Right renal pelvis (tissue), 4 donors: ENCODE measurements around the gene CTNND2. TPM values are rescaled to one million over a fixed set of nuclear protein-coding genes. Genes with fewer than 3 reads are reported as not detected.
A peak's percentile ranks its signal among the peaks of the same experiment; 100 is the strongest.

ENCODE experiments used
- DNase-seq, 4 donors: peaks; one replicate each; pipeline ENCODE4 v3.0.0-alpha.2; 2013; ENCODE audit warnings: low read depth in 4 of 4, low spot score in 3 of 4, missing footprints in 1 of 4
- polyA plus RNA-seq, 4 donors: library from polyadenylated mRNA; unstranded; fragments of 120-200 nt; gene quantifications; one replicate each; pipeline ENCODE4 v1.2.1, GENCODE V29; 2013; ENCODE audit not compliant: insufficient read length in 4 of 4

The CTNND2 gene
- polyA plus RNA-seq, 4 donors = 1.9 to 2.8 (median 2.5) TPM

DNA sequence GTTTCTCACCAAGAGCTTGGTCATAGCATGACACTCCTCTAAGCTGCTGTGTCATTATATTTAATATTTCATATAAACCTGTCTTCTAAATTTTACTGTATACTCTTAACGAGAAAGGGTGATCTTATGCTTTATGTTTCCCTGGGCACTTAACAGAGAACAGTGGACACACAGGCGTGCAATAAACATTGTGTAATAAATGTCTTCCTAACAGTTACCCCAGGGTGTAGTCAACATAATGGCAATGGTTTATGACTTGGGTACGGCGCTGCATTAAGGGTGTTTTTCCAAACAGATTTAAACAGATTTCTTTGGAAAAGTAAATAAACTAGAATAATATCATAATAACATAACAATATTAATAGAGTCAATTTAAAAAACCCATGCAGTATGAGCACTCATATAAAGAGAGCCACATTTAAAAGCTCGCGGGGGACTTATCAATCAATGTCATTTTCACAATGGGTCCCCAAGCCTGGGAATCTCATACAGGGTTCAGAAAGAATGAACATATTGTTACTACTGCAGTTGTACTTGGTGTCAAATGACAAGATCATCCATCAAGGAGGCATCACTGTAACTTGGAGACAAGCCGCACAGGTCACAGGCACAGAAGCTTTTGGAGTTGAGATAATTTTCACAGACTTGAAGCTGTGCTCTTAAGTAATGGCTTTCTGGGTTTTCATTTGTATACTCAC is 376.4 kb downstream of the CTNND2 start:
- no peak for DNase-seq

DNA sequence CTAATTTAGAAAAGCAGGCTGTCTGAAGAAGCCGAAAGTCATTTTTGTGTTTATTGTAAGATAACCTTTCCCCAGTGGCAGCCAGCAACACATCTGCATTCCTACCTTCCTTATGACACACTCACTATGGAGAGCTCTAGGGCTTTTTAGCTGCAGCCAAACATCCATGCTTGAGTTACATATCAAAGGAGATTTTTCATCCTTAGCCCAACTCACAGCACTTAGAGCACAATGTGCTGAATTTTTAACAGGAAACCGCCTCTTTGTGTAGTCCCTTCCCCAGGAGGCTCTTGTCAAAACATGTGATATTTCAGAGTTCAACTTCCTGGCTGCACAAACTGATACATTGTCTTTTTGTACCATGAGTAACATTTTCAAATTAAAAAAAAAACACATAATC is 379.2 kb downstream of the CTNND2 start:
- DNase-seq = no peak

DNA sequence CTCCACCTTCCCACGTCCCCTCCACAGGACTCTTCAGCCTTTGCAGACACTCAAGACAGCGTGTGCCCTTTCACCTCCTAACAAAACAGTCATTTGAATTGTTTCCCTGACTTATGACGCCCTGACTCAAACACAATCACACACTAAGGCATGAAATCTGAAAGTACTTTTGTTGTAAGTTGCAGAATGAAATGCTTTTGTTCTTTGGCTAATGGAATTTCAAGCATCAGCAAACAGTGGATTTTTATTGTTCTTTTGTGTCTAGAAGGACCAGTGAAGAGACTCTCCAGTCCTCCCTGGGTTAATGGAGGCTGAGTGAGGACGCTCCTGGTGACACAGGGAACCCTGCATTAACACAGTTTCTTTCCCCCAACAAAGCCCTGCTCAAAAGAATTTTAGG is 380.1 kb downstream of the CTNND2 start:
- DNase-seq = no peak

DNA sequence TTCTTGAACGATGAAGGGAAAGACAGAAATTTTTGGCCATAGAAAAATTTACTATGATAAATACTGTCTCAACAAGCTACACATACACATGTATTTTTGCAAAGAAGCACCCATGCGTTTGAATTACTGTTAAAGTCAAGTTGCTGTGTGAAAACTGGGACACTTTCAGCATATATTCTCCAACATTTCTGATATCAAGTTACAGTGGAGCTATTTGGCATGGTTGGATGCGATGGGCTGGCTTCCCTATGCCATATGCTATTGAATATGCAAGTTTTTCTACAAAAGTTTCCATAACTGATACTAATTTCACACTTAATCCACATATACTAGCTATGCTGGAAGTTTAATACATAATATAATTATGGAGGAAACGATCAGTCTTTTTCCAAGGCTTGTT is 381.4 kb downstream of the CTNND2 start:
- DNase-seq = no peak

DNA sequence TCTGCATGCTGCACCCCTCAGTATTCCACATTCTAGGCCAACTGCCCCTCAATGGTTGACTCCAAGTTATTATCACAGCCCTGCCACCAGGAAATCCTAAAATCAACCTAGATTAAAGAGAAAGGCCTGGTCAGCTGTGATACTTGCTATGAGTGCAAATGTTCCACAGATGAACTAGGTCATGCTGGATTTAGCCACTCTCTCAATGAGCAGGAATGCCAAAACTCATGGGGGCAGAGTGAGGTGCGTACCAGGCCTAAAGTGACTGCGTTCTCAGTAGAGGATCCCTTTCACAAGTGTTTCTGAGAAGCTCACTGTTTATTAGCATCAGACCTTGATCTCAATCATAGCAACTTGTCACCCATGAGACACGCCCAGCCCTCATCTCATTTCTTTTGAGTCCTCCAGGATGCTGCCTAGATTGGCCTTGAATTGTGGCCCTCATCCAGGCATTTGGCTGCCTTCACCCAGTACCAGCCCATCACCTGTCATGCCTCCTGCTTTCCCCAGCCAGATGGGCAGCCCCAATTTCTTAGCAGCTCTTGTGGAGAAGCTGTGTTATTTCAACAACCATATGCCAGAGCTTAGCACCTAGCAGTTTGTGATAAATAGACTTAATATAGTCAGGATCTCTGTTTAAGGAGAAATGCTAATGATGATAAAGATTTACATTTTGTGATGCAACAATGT is 383.9 kb downstream of the CTNND2 start:
- DNase-seq = no peak

DNA sequence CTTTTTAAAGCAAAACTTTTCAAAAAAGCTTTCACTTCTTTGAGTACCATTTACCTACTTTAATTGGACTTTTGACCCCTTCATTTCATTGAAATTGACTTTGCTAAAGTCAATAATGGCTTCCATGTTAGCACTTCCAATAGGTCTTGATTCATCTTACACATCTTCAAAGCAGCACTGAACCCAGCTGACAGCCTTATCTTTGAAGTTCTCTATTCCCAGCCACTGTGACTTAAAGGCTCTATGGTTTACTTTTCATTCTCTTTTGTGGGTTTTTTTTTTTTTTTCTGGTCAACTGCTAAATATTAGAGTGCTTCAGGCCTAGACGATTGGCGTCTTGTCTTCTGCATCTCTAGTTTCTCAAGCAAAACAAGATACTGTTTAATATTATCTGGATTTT is 385.0 kb downstream of the CTNND2 start:
- no peak for DNase-seq

DNA sequence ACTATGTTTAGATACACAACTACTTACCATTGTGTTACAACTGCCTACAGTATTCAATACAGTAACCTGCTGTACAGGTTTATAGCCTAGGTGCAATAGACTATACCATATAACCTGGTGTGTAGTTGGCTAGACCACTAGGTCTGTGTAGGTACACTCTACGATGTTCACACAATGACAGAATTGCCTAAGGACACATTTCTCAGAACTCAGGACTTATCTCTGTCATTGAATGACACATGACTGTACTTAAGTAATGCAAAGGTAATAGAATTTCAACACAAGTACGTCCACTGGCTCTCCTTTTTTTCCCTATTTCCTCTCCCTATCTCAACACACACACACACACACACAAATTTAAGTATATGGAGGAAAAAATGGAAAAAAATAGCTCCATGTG is 385.6 kb downstream of the CTNND2 start:
- DNase-seq = no peak

DNA sequence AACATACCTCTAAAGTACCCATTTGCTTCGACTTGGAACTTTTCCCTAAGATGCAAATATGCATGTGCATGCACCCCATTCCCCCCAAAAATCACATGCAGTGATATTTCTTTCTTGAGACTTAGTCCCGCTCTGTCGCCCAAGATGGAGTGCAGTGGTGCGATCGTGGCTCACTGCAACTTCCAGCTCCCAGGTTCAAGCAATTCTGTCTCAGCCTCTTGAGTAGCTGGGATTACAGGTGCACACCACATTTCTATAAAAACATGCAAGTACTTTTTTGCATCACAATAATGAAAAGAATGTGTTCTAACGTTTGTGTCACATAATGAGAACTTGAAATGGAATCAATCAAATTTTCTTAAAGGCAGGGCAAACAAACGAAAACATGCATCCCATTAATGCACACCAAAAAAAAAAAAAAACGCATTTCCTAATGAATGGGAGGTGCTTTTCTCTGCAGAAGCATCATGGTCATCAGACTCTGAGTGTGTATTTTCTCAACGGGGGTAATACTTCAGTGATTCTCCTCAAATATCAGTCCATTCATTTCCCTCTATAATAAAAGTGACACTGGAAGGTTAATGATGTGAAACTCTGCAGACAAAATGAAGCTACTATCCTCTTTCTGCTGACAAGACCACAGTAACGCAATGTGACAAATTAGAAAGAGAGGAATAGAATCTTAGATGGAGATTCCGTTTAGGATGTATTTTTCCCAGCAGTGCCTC is 389.4 kb downstream of the CTNND2 start:
- DNase-seq = peak in 2 of 4 donors; percentile 34 to 47

DNA sequence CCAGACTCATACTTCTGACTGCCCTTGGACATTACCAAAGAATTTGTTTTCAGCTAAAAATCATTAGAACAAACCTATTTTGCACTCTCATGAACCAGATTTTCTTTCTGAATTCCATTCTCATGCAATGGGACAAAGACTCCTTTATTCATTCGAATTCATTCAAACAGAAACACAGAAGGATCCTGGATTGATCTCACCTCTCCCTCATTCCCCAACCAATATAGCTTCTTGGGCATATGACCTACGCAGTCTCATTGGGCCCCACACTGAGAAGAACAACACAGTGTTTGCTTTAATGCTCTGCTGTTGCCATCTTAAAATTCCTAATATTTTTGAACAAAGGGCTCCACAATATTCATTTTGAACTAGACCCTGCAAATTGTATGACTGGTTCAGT is 392.4 kb downstream of the CTNND2 start:
- DNase-seq = no peak

DNA sequence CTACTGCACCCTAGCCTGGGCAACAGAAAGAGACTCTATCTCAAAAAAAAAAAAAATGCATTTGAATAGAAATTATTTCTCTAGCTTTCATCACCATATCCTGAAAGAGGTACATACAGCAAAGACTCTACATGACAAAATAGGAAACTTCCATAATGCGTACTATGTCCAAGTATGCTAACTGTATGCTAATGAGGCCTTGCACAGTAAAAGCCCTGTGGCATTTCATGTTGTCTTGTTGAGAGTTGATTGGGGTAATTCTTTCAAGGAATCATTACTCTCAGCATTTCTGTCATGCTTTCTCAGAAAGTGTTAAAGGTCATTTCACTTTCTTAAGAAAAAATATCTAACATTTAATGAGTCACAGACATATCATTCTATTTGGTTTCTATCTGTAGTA is 393.4 kb downstream of the CTNND2 start:
- no peak for DNase-seq

DNA sequence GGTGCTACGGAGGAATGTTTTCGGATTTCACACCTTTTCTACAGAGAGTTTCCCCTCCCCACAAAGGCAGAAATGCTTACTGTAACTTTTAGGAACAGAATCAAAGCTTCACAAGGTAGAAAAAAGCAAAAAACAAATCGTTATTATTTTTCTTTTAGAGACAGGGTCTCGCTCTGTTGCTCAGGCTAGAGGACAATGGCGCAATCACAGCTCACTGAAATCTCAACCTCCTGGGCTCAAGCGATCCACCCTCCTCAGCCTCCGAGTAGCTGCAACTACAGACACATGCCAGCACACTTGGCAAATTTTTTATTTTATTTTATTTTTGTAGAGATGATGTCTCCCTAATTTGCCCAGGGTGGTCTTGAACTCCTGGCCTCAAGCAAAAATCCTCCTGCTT is 394.5 kb downstream of the CTNND2 start:
- DNase-seq = no peak

DNA sequence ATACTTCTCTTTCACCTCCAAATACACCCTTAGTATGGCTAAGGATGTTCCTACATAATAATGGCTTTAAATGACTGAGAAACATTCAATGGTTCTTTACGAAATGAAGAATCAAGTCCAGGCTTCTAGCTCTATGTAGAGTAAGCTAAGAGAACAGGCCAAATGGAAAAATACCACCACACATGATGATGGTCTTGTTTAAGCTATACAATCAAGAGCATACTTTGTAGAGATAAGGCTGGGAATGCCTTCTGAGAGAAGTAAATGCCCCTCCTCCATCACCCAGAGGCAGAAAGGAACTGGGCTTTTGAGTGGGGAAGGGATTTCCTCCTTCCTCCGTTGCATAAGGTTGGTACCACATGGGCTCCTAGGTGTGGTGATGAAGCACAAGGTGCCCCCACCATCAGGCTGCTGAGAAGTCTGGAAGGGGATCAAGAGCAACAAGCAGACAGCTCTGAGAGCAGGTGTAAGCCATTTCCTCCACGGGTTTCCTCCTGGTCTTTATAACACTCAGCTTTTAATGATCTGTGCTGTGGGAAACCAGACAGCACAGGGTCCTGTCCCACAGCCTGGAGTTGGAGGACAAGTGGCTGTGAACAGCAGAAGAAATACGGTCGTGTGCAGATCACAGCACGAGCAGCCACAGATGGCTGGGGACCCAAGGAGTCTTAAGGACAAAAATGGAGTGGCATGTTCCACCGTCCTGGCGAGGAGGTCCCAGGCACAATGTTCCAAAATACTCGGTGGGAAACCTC is 396.9 kb downstream of the CTNND2 start:
- DNase-seq = no peak

DNA sequence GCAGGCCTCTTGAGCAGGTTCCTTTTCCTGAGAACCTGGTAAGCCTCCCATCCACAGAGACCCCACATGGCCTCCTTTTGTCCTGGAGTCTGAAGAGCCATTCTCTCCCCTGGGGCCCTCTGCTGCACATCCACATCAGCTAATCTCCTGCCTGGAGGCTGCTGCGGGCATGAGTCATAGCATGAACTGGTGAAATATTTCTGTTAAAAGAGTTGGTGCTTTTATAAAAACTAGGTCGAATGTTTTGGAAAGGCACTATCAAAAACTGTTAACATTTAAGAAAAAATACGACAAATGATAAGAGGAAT is 399.4 kb downstream of the CTNND2 start:
- DNase-seq = no peak

DNA sequence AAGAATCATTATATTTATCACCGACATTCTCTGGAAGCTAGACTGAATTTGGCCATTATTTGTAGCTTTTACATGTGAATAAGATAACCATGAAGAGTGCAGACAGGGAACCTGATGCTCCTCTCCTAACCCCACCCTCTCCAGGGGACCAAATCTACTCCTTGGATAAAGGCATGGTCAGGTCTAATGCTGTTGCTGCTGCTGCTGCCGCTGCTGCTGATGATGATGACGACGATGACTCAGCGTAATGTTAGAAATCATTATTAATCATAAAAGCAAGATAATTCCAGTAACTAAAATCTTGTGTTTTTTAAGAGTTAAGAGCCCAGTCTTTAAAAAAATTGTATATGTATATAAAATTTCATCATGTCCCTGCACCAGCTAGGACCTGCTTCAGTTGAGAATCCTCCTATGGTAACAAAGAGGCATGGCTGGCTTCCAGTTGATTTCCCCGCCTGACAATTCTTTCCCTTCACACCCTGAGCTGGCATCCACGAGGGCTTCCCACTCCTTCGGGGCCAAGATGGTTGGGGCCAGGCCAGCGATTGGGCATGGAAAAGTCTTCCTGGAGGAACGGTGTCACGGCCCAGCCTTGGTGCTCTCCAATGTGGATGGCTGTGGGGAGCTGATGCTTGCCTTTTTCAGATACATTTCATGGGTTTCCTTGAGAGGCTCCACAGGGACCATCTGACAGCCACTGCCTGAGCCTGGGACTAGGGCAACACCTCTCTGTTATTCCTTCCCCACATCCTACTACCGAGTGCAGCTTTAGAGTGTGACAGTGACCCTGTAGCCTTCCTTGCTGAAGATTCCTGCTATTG is 400.0 kb downstream of the CTNND2 start:
- DNase-seq = no peak

DNA sequence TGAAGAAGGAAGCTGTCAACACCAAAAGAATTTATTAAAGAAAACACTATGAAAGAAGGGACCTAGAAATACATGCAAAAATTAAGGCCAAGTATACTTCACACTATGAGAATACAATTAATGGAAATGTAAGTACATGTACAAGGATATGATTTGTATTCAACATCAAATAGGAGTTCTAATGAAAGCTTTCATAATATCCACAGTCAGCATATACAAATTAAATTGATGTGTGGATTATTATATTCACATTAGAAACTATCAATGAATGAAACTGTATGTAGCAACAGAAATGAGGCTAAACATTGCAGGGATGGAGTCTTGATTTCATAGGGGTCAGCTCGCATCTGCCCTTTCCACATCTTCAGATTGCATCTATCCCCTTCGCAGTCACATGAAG is 401.5 kb downstream of the CTNND2 start:
- no peak for DNase-seq

DNA sequence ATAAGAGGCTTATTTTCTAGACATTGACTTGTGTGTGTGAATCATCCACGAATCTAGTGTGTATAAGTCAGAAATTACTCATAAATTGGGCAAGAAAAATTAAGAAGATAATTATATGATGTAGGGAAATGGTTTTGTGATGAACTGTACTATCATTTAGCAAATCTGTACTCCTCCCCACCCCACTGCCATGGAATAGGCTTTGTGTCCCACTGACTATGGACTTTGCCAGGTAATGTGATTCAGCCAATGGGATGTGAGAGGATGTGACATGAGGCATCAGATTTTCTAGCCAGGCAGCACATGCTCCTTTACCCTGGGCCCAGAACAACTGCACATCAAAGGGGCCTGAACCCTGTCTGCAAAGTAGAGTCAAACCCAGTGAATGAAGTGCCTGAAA is 406.6 kb downstream of the CTNND2 start:
- DNase-seq = no peak

DNA sequence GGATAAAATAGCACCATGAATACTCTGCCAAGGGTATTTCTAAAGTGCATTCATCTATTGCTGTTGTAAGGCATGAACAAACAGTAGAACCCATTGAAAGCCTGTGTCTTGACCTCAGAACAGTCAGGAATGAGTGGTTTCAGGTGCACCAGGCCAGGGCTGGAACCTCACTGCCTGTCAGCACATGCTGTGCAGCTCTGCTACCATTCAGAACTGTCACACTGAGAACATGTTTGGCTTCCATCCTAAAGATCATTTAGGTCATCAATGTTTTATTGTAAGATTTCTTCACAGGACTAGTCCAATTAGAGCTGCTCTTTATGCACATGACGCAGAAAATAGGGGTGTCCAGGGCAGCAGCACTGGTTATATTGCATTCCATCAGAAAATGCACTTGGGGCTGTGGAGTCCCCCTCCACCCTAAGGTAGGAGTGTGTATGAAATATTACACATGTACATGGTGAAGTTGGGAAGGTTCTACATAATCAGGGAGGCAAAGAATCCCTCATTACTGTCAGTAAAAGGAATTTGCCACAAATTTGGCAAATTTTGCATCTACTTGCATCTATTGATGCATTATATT is 408.0 kb downstream of the CTNND2 start:
- no peak for DNase-seq

DNA sequence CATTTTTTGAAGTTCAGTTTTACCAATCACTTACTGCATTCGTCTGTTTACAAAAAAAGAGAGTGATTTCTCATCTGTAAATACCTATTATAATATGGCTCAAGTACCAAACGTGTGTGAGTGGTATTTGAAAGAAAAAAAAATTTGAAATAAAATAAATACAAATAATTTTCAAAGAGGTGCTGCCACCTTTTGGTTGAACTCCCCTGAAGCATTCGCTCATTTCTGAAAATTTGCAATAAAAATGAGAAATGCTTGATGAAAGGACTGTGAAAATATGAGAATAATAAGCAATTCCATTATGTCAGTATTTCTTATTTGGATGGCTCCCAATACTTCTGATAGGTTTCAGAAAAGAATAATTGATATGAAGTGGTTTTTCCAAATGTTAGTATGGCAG is 409.9 kb downstream of the CTNND2 start:
- no peak for DNase-seq

DNA sequence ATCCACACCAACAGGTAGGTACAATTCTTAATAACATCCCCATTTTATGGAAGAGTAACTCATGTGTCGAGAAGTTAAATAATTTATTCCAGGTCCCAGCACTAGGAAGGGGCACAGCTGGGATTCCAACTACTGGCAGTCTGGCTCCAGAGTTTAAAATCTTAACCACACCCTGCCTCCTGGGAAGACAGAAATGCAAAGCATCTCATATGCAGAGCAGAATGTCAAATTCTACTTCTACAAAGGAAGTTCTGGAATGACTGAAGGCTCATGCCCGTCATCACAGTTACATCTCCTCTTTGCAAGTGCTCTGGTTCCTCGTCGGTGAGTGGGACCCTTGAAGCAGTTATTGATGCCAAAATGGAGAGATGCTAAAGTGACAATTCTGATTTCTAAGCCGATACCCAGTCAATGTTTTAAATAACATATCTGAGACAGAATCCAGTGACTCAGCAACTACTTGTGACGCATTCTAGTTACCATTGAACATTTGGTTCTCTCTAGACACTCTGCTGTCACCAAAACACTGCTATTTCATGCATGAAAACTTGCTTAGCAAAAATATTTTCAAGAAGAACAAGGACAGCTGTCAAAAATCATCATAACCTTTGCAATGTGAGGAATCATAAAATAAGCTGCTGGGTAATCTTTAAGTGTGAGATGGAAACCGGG is 412.7 kb downstream of the CTNND2 start:
- DNase-seq = no peak

DNA sequence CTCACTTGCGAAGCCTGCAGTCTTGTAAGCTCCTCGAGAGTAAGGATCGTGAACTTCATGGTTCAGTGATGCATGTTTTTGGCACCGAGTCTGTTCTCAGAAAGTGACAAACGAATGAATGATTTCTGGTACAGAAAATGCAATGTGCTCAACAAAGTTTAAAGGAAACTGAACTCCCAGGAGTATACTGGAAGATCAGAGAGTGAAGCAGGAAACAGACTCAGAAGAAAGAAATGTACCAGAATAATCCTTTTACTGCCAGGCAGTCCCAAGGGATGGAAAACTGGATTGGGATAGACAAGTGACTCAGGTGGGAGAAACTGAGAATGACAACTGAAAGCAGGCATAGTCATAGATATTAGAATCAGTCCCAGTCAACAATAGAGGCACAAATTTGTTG is 420.6 kb downstream of the CTNND2 start:
- no peak for DNase-seq
